A673 (cell line): ENCODE measurements around the gene RHPN2. TPM values are rescaled to one million over a fixed set of nuclear protein-coding genes. Genes with fewer than 3 reads are reported as not detected.
A peak's percentile ranks its signal among the peaks of the same experiment; 100 is the strongest.

Source experiments
- BruUV-seq: library from RNA; stranded (reverse); fragments of 400-500 nt; replicated peaks from 2 replicates; lab custom pipeline; 2021; lab: Mats Ljungman, UMichigan
- CTCF ChIA-PET: fragments of 300-600 bp; sonication (Branson Sonifier 250); formaldehyde crosslinking; loops from one replicate; lab custom pipeline; 2022; ENCODE audit warnings: antibody characterized with exemption; lab: Charles Lee
- POLR2A ChIA-PET: fragments of 300-600 bp; sonication (Branson Sonifier 250); formaldehyde crosslinking; loops from one replicate; lab custom pipeline; 2022; ENCODE audit warnings: antibody characterized with exemption; ENCODE audit not compliant: low non-redundant PET; lab: Charles Lee
- DNase-seq: peaks from one replicate; pipeline ENCODE4 v3.0.0-alpha.2; 2015; ENCODE audit warnings: low spot score
- H3K27ac ChIP-seq: fragments of 200-600 bp; sonication (generic); 2 replicates; pipeline ENCODE4 v1.5.1; 2016; ENCODE audit warnings: mixed run types, low read depth, mild to moderate bottlenecking, mixed read lengths, antibody characterized with exemption, low read length; ENCODE audit not compliant: poor library complexity, severe bottlenecking
- H3K27me3 ChIP-seq: fragments of 200-600 bp; sonication (generic); replicated peaks from 2 replicates; pipeline ENCODE4 v1.6.1; 2017; ENCODE audit warnings: mixed run types, low read depth, mild to moderate bottlenecking, mixed read lengths, antibody characterized with exemption, low read length; ENCODE audit not compliant: insufficient read depth, poor library complexity
- H3K36me3 ChIP-seq: fragments of 200-600 bp; sonication (generic); 2 replicates; pipeline ENCODE4 v1.6.1; 2016; ENCODE audit warnings: mixed run types, mild to moderate bottlenecking, mixed read lengths, antibody characterized with exemption, low read length; ENCODE audit not compliant: insufficient read depth, poor library complexity, severe bottlenecking
- H3K4me1 ChIP-seq: fragments of 200-600 bp; sonication (generic); 2 replicates; pipeline ENCODE4 v1.6.1; 2017; ENCODE audit warnings: mixed run types, mild to moderate bottlenecking, mixed read lengths, antibody characterized with exemption, low read length; ENCODE audit not compliant: insufficient read depth, poor library complexity, severe bottlenecking
- H3K4me3 ChIP-seq: fragments of 200-600 bp; sonication (generic); 2 replicates; pipeline ENCODE4 v1.5.1; 2016; ENCODE audit warnings: low read depth, mixed run types, mild to moderate bottlenecking, mixed read lengths, low read length; ENCODE audit not compliant: poor library complexity, severe bottlenecking
- H3K9me3 ChIP-seq: fragments of 200-600 bp; sonication (generic); 2 replicates; pipeline ENCODE4 v1.6.1; 2016; ENCODE audit warnings: mixed run types, low read depth, mild to moderate bottlenecking, mixed read lengths, antibody characterized with exemption, low read length; ENCODE audit not compliant: poor library complexity, severe bottlenecking
- CTCF ChIP-seq: fragments of 300-800, 200-600 bp; sonication (generic); conservative IDR thresholded peaks from 2 replicates; pipeline ENCODE4 v1.5.1; 2017; ENCODE audit warnings: low read depth, mild to moderate bottlenecking, antibody characterized with exemption, low read length, moderate library complexity, mixed read lengths
- EZH2 ChIP-seq: fragments of 200-600 bp; sonication (generic); IDR thresholded peaks from 2 replicates; pipeline ENCODE4 v1.6.1; 2017; ENCODE audit warnings: borderline replicate concordance, low read depth, mild to moderate bottlenecking, mixed read lengths, antibody characterized with exemption, low read length; ENCODE audit not compliant: poor library complexity, severe bottlenecking
- intact Hi-C: fragments of 100-400 bp; cut with micrococcal nuclease; formaldehyde crosslinking; loops from one replicate; pipeline ENCODE4 v1.10.0; 2022; ENCODE audit not compliant: unreplicated experiment
- total RNA-seq: library from RNA; stranded (reverse); gene quantifications from 2 replicates; pipeline ENCODE4 v1.2.3, GENCODE V29; 2021

Gene RHPN2
- total RNA-seq, 1 experiment from 2014 or later, result 10.5 TPM

GRCh38 chr19:33067121-33067520 lies 2.4 kb upstream of the RHPN2 start:
- intact Hi-C loops, result no loop called here
- peaks cover 14% of the 10 kb centered on the region for H3K4me1 ChIP-seq
- TF ChIP-seq EZH2 (no peak), CTCF (no peak)
- no peak for DNase-seq
- no TSS peak for BruUV-seq
- H3K4me3 ChIP-seq, result no peak overlapping the region
- ChIA-PET CTCF (interaction anchor here (0.7 kb wide), 1 partner anchor 116 kb away, joined by 3 read pairs; no protein-coding TSS in a partner anchor), POLR2A (no interaction called here)
- H3K9me3 ChIP-seq, result no peaks in the 10 kb centered on the region
- H3K27ac ChIP-seq, result no peak overlapping the region
- H3K36me3 ChIP-seq, result no peaks in the 10 kb centered on the region
- no peaks in the 10 kb centered on the region for H3K27me3 ChIP-seq

GRCh38 chr19:33066543-33066942 lies 1.9 kb upstream of the RHPN2 start:
- Histone ChIP-seq H3K27ac (no peak overlapping the region), H3K9me3 (no peaks in the 10 kb centered on the region), H3K27me3 (no peaks in the 10 kb centered on the region), H3K4me1 (peaks cover 14% of the 10 kb centered on the region), H3K4me3 (no peak overlapping the region), H3K36me3 (no peaks in the 10 kb centered on the region)
- no TSS peak for BruUV-seq
- intact Hi-C loops, result no loop called here
- TF ChIP-seq EZH2, result no peak
- TF ChIP-seq CTCF, result no peak
- ChIA-PET POLR2A (no interaction called here), CTCF (no interaction called here)
- DNase-seq, result no peak

GRCh38 chr19:33064458-33064791 lies 263 bp downstream of the RHPN2 start:
- intact Hi-C loops, result no loop called here
- Histone ChIP-seq H3K27me3 (no peaks in the 10 kb centered on the region), H3K4me3 (peak overlapping the region; percentile 62), H3K36me3 (no peaks in the 10 kb centered on the region), H3K9me3 (no peaks in the 10 kb centered on the region), H3K4me1 (peaks cover 8% of the 10 kb centered on the region), H3K27ac (no peak overlapping the region)
- DNase-seq, result no peak
- BruUV-seq, result no TSS peak
- ChIA-PET CTCF (interaction anchor here (0.6 kb wide), 1 partner anchor 530 kb away, joined by 4 read pairs; no protein-coding TSS in a partner anchor), POLR2A (no interaction called here)
- TF ChIP-seq EZH2 (no peak), CTCF (no peak)
